Type B pancreatic cell (in vitro differentiated cells): ENCODE data around the gene THYN1. TPM values are rescaled to one million over a fixed set of nuclear protein-coding genes. Genes with fewer than 3 reads are reported as not detected.

ENCODE experiments used
- DNase-seq: peaks from one replicate; pipeline ENCODE4 v3.0.0; 2021; ENCODE audit warnings: mixed read lengths; ENCODE audit not compliant: unreplicated experiment; ENCODE audit errors: extremely low spot score
- H3K27ac Mint-ChIP-seq: 2 replicates; pipeline ENCODE4 v1.8.0; 2021; ENCODE audit warnings: mild to moderate bottlenecking, mixed read lengths
- H3K27me3 Mint-ChIP-seq: 2 replicates; pipeline ENCODE4 v1.8.0; 2021; ENCODE audit warnings: mixed read lengths
- H3K36me3 Mint-ChIP-seq: 2 replicates; pipeline ENCODE4 v1.8.0; 2021; ENCODE audit warnings: mixed read lengths
- H3K4me1 Mint-ChIP-seq: one replicate; pipeline ENCODE4 v1.8.0; 2021; ENCODE audit warnings: mixed read lengths; ENCODE audit not compliant: unreplicated experiment
- H3K4me3 Mint-ChIP-seq: 2 replicates; pipeline ENCODE4 v1.8.0; 2021; ENCODE audit warnings: mild to moderate bottlenecking, mixed read lengths
- H3K9me3 Mint-ChIP-seq: 2 replicates; pipeline ENCODE4 v1.8.0; 2021; ENCODE audit warnings: mixed read lengths
- total RNA-seq: library from RNA; stranded (reverse); gene quantifications from 2 replicates; pipeline ENCODE4 v1.2.1, GENCODE V29; 2021; ENCODE audit warnings: low replicate concordance
- TF ChIP-seq, protein P1 (sequence below): fragments of 200-600 bp; sonication (generic); conservative IDR thresholded peaks from 2 replicates; pipeline ENCODE4 v1.5.0; 2021; ENCODE audit warnings: antibody characterized with exemption, mild to moderate bottlenecking

Gene THYN1
- total RNA-seq, 1 donor from 2014 or later, result 44.3 TPM

GRCh38 chr11:134202661-134203060, 50.5 kb downstream of the THYN1 start:
- no peaks in the 10 kb centered on the region for H3K27me3 Mint-ChIP-seq
- TF ChIP-seq, protein P1, sequence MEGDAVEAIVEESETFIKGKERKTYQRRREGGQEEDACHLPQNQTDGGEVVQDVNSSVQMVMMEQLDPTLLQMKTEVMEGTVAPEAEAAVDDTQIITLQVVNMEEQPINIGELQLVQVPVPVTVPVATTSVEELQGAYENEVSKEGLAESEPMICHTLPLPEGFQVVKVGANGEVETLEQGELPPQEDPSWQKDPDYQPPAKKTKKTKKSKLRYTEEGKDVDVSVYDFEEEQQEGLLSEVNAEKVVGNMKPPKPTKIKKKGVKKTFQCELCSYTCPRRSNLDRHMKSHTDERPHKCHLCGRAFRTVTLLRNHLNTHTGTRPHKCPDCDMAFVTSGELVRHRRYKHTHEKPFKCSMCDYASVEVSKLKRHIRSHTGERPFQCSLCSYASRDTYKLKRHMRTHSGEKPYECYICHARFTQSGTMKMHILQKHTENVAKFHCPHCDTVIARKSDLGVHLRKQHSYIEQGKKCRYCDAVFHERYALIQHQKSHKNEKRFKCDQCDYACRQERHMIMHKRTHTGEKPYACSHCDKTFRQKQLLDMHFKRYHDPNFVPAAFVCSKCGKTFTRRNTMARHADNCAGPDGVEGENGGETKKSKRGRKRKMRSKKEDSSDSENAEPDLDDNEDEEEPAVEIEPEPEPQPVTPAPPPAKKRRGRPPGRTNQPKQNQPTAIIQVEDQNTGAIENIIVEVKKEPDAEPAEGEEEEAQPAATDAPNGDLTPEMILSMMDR, result no peak
- peaks cover 37% of the 10 kb centered on the region for H3K36me3 Mint-ChIP-seq
- no peaks in the 10 kb centered on the region for H3K4me1 Mint-ChIP-seq
- DNase-seq, result no peak
- H3K9me3 Mint-ChIP-seq, result no peaks in the 10 kb centered on the region
- no peak overlapping the region for H3K27ac Mint-ChIP-seq
- H3K4me3 Mint-ChIP-seq, result no peak overlapping the region

- Mint-ChIP-seq H3K36me3 (peaks cover 39% of the 10 kb centered on the region), H3K4me1 (no peaks in the 10 kb centered on the region), H3K9me3 (no peaks in the 10 kb centered on the region), H3K27me3 (no peaks in the 10 kb centered on the region), H3K27ac (no peak overlapping the region), H3K4me3 (no peak overlapping the region)
- TF ChIP-seq, protein P1, result no peak
- DNase-seq, result no peak
These were observed 52.5 kb downstream of the THYN1 start for GRCh38 chr11:134200688-134201087.

- H3K9me3 Mint-ChIP-seq, result no peaks in the 10 kb centered on the region
- H3K36me3 Mint-ChIP-seq, result peaks cover 36% of the 10 kb centered on the region
- H3K4me3 Mint-ChIP-seq, result no peak overlapping the region
- no peak overlapping the region for H3K27ac Mint-ChIP-seq
- DNase-seq, result no peak
- no peaks in the 10 kb centered on the region for H3K4me1 Mint-ChIP-seq
- H3K27me3 Mint-ChIP-seq, result no peaks in the 10 kb centered on the region
- TF ChIP-seq, protein P1, result no peak
These were observed 53.6 kb downstream of the THYN1 start for GRCh38 chr11:134199531-134199930.

Other genes with a start within 250 kb of the THYN1 start
- gene JAM3, start 184.3 kb downstream of the THYN1 start, total RNA-seq, result 6.3 and 50.3 TPM in 2 replicates
- 18.0 and 33.9 TPM in 2 replicates for gene NCAPD3, start 29.4 kb downstream of the THYN1 start, total RNA-seq
- gene VPS26B, start 28.7 kb downstream of the THYN1 start, total RNA-seq, result 32.5 and 43.6 TPM in 2 replicates
- 26.4 and 29.8 TPM in 2 replicates for gene ACAD8, start 216 bp upstream of the THYN1 start, total RNA-seq
- gene GLB1L3, start 23.0 kb upstream of the THYN1 start, total RNA-seq, result not detected in 2 replicates
- gene GLB1L2, start 78.6 kb upstream of the THYN1 start, total RNA-seq, result 5.5 and 11.6 TPM in 2 replicates
- 3.5 and 4.8 TPM in 2 replicates for gene B3GAT1, start 158.9 kb upstream of the THYN1 start, total RNA-seq